ENCODE results near the gene CENPX.

The CENPX gene

GRCh38 chr17:82013772-82014321, 8.8 kb downstream of the CENPX start:
- Histone ChIP-seq H3K27ac (ENCODE audit: low read depth, low read length) (no peak overlapping the region), H3K4me1 (ENCODE audit: control insufficient read depth in 5 of 5, insufficient read depth in 5 of 5, low read length in 5 of 5) (no peaks in the 10 kb centered on the region), H3K9ac (ENCODE audit: low read length in 5 of 5) (no peak overlapping the region), H3K9me3 (ENCODE audit: control insufficient read depth in 5 of 5, low read length in 5 of 5) (no peaks in the 10 kb centered on the region), H3K27me3 (ENCODE audit: control insufficient read depth in 5 of 5, insufficient read depth in 4 of 5, low read length in 5 of 5) (no peaks in the 10 kb centered on the region), H3K36me3 (ENCODE audit: control insufficient read depth in 5 of 5, insufficient read depth in 5 of 5, low read length in 5 of 5) (peaks cover 0 to 46% (median 19%) of the 10 kb centered on the region in 5 donors), H3K4me3 (ENCODE audit: low read depth in 1 of 5, low read length in 5 of 5) (no peak overlapping the region)

DNA sequence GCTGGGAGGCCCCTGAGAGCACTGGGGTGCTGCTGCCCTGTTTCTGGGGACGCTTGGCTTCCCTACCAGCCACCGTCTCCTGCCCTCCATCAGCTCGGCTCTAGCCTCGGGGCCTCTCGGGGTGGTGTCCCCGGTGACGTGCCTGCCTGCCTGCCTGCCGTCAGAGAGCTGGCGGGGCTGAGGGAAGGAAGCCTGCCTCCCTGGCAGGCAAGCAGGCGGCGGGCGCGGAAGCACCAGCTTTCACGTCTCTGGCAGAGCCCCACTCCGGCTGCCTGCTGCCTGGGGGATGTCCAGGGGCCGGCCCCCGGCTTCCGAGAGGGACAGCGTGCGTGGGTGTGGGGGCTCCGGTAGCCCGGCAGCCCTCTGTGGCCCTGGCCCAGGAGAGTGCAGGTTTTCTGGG, 9.3 kb downstream of the CENPX start:
- no peaks in the 10 kb centered on the region for H3K27me3 ChIP-seq (ENCODE audit: control insufficient read depth in 5 of 5, insufficient read depth in 4 of 5, low read length in 5 of 5)
- H3K4me1 ChIP-seq (ENCODE audit: control insufficient read depth in 5 of 5, insufficient read depth in 5 of 5, low read length in 5 of 5), result no peaks in the 10 kb centered on the region
- no peak overlapping the region for H3K27ac ChIP-seq (ENCODE audit: low read depth, low read length)
- H3K36me3 ChIP-seq (ENCODE audit: control insufficient read depth in 5 of 5, insufficient read depth in 5 of 5, low read length in 5 of 5), result peaks cover 0 to 41% (median 14%) of the 10 kb centered on the region in 5 donors
- H3K9me3 ChIP-seq (ENCODE audit: control insufficient read depth in 5 of 5, low read length in 5 of 5), result no peaks in the 10 kb centered on the region
- H3K4me3 ChIP-seq (ENCODE audit: low read depth in 1 of 5, low read length in 5 of 5), result no peak overlapping the region
- no peak overlapping the region for H3K9ac ChIP-seq (ENCODE audit: low read length in 5 of 5)

GRCh38 chr17:82012640-82013295, 9.9 kb downstream of the CENPX start:
- H3K9ac ChIP-seq (ENCODE audit: low read length in 5 of 5), result no peak overlapping the region
- H3K36me3 ChIP-seq (ENCODE audit: control insufficient read depth in 5 of 5, insufficient read depth in 5 of 5, low read length in 5 of 5), result peaks cover 0 to 37% (median 12%) of the 10 kb centered on the region in 5 donors
- no peaks in the 10 kb centered on the region for H3K9me3 ChIP-seq (ENCODE audit: control insufficient read depth in 5 of 5, low read length in 5 of 5)
- H3K27me3 ChIP-seq (ENCODE audit: control insufficient read depth in 5 of 5, insufficient read depth in 4 of 5, low read length in 5 of 5), result no peaks in the 10 kb centered on the region
- no peaks in the 10 kb centered on the region for H3K4me1 ChIP-seq (ENCODE audit: control insufficient read depth in 5 of 5, insufficient read depth in 5 of 5, low read length in 5 of 5)
- H3K4me3 ChIP-seq (ENCODE audit: low read depth in 1 of 5, low read length in 5 of 5), result no peak overlapping the region
- no peak overlapping the region for H3K27ac ChIP-seq (ENCODE audit: low read depth, low read length)

DNA sequence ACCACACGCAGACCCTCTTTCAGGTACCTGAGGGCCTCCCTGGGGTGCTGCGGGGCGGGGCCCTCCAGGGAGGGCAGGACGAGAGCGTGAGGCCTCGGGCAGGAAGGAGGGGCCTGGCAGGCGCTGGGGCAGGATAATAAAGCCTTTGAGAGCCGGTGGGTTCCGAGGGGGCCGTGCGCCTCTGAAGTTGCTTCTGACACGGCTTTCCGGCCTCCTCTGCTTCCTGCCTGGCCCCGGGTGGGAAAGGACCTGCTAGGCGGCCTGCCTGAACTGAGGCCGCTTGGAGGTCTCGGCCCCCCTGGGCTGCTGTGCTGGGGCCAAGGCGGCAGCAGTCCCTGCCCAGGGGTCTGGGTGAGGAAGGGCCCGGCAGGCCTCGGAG, 10.4 kb downstream of the CENPX start:
- H3K9ac ChIP-seq (ENCODE audit: low read length in 5 of 5), result no peak overlapping the region
- H3K27ac ChIP-seq (ENCODE audit: low read depth, low read length), result no peak overlapping the region
- H3K27me3 ChIP-seq (ENCODE audit: control insufficient read depth in 5 of 5, insufficient read depth in 4 of 5, low read length in 5 of 5), result no peaks in the 10 kb centered on the region
- no peaks in the 10 kb centered on the region for H3K9me3 ChIP-seq (ENCODE audit: control insufficient read depth in 5 of 5, low read length in 5 of 5)
- peaks cover 0 to 32% (median 10%) of the 10 kb centered on the region in 5 donors for H3K36me3 ChIP-seq (ENCODE audit: control insufficient read depth in 5 of 5, insufficient read depth in 5 of 5, low read length in 5 of 5)
- no peak overlapping the region for H3K4me3 ChIP-seq (ENCODE audit: low read depth in 1 of 5, low read length in 5 of 5)
- no peaks in the 10 kb centered on the region for H3K4me1 ChIP-seq (ENCODE audit: control insufficient read depth in 5 of 5, insufficient read depth in 5 of 5, low read length in 5 of 5)

DNA sequence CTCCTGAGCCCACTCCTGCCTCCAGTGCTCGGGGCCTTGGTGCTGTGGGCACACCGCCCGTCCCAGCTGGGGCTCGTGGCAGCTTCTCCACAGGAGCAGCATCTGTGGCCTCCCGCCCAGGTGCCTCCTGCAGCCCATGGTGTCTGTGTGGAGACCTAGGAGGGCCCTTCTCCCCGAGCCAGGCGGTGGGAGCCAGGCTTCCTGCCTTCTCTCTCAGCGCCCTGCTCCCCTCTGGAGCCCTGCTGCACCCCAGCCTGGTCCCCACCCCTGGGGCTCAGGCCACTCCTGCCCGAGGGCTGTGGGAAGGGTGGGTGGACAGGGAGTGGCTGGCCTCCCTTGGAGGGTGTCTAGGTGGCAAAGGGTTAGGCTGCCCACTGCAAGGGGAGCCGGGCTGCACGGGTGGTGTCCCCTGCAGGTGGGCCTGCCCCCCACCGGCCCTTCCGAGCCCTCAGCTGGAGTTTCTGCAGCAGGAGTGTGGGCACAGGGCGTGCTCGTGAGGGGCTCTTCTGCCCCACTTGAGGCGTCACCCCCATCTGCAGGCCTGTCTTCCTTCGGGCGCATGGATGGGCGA, 11.0 kb downstream of the CENPX start:
- H3K4me3 ChIP-seq (ENCODE audit: low read depth in 1 of 5, low read length in 5 of 5), result no peak overlapping the region
- H3K9ac ChIP-seq (ENCODE audit: low read length in 5 of 5), result no peak overlapping the region
- no peaks in the 10 kb centered on the region for H3K9me3 ChIP-seq (ENCODE audit: control insufficient read depth in 5 of 5, low read length in 5 of 5)
- H3K27me3 ChIP-seq (ENCODE audit: control insufficient read depth in 5 of 5, insufficient read depth in 4 of 5, low read length in 5 of 5), result no peaks in the 10 kb centered on the region
- H3K27ac ChIP-seq (ENCODE audit: low read depth, low read length), result no peak overlapping the region
- peaks cover 0 to 1% (median 0%) of the 10 kb centered on the region in 5 donors for H3K4me1 ChIP-seq (ENCODE audit: control insufficient read depth in 5 of 5, insufficient read depth in 5 of 5, low read length in 5 of 5)
- H3K36me3 ChIP-seq (ENCODE audit: control insufficient read depth in 5 of 5, insufficient read depth in 5 of 5, low read length in 5 of 5), result peaks cover 0 to 29% (median 9%) of the 10 kb centered on the region in 5 donors

GRCh38 chr17:82010575-82011525, 11.8 kb downstream of the CENPX start:
- H3K27me3 ChIP-seq (ENCODE audit: control insufficient read depth in 5 of 5, insufficient read depth in 4 of 5, low read length in 5 of 5), result no peaks in the 10 kb centered on the region
- H3K27ac ChIP-seq (ENCODE audit: low read depth, low read length), result no peak overlapping the region
- peaks cover 0 to 27% (median 9%) of the 10 kb centered on the region in 5 donors for H3K36me3 ChIP-seq (ENCODE audit: control insufficient read depth in 5 of 5, insufficient read depth in 5 of 5, low read length in 5 of 5)
- peaks cover 5 to 10% (median 7%) of the 10 kb centered on the region in 5 donors for H3K4me1 ChIP-seq (ENCODE audit: control insufficient read depth in 5 of 5, insufficient read depth in 5 of 5, low read length in 5 of 5)
- H3K9me3 ChIP-seq (ENCODE audit: control insufficient read depth in 5 of 5, low read length in 5 of 5), result no peaks in the 10 kb centered on the region
- H3K4me3 ChIP-seq (ENCODE audit: low read depth in 1 of 5, low read length in 5 of 5), result no peak overlapping the region
- no peak overlapping the region for H3K9ac ChIP-seq (ENCODE audit: low read length in 5 of 5)

DNA sequence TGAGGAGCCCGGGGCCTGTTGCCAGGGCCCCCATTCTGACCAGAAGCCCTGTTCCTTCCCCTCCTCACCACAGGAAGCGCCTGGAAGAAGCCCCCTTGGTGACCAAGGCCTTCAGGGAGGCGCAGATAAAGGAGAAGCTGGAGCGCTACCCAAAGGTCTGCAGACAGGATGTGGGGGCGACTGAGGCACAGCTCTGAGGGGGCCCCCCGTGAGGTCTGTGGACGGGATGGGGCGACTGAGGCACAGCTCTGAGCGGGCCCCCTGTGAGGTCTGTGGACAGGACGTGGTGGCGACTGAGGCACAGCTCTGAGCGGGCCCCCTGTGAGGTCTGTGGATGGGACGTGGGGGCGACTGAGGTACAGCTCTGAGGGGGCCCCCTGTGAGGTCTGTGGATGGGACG, 13.3 kb downstream of the CENPX start:
- Histone ChIP-seq H3K9ac (ENCODE audit: low read length in 5 of 5) (no peak overlapping the region), H3K27me3 (ENCODE audit: control insufficient read depth in 5 of 5, insufficient read depth in 4 of 5, low read length in 5 of 5) (no peaks in the 10 kb centered on the region), H3K4me1 (ENCODE audit: control insufficient read depth in 5 of 5, insufficient read depth in 5 of 5, low read length in 5 of 5) (peaks cover 6 to 15% (median 7%) of the 10 kb centered on the region in 5 donors), H3K4me3 (ENCODE audit: low read depth in 1 of 5, low read length in 5 of 5) (no peak overlapping the region), H3K9me3 (ENCODE audit: control insufficient read depth in 5 of 5, low read length in 5 of 5) (no peaks in the 10 kb centered on the region), H3K27ac (ENCODE audit: low read depth, low read length) (no peak overlapping the region), H3K36me3 (ENCODE audit: control insufficient read depth in 5 of 5, insufficient read depth in 5 of 5, low read length in 5 of 5) (peaks cover 0 to 30% (median 9%) of the 10 kb centered on the region in 5 donors)

- no peaks in the 10 kb centered on the region for H3K9me3 ChIP-seq (ENCODE audit: control insufficient read depth in 5 of 5, low read length in 5 of 5)
- no peak overlapping the region for H3K27ac ChIP-seq (ENCODE audit: low read depth, low read length)
- no peak overlapping the region for H3K4me3 ChIP-seq (ENCODE audit: low read depth in 1 of 5, low read length in 5 of 5)
- peaks cover 0 to 30% (median 9%) of the 10 kb centered on the region in 5 donors for H3K36me3 ChIP-seq (ENCODE audit: control insufficient read depth in 5 of 5, insufficient read depth in 5 of 5, low read length in 5 of 5)
- H3K9ac ChIP-seq (ENCODE audit: low read length in 5 of 5), result no peak overlapping the region
- H3K27me3 ChIP-seq (ENCODE audit: control insufficient read depth in 5 of 5, insufficient read depth in 4 of 5, low read length in 5 of 5), result no peaks in the 10 kb centered on the region
- H3K4me1 ChIP-seq (ENCODE audit: control insufficient read depth in 5 of 5, insufficient read depth in 5 of 5, low read length in 5 of 5), result peaks cover 6 to 20% (median 11%) of the 10 kb centered on the region in 5 donors
Observed at GRCh38 chr17:82008941-82009405, 13.7 kb downstream of the CENPX start.

DNA sequence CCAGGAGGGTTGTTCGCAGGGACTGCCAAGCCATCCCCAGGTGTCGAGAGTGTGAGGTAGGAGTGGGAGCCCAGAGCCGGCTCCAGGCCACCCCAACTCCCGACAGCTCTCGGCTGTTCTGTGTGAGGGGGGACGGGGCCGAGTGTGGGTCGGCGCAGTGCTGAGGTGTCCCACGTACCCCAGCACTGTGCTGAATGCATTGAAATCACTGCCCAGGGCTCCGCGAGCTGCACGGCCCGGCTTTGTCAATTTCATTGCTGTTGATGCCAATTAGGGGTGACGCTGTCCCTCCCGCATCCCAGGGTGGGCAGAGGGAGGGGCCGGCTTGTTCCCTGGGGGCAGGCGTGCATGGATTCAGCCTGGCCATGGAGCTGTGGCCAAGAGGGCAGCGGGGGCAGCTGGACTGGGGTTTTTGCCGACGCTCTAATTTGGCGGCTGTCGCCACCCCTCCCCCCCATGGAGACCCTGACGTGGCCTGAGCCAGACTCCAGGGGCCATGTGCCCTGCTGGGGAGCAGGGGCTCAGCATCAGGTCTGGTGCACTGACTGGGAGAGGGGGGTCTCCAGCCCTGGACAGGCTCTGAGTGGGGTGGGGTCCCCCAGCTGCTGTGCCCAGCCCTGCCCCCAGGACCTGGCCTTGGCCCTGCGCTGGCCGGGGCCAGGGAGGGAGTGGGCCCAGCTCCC, 14.3 kb downstream of the CENPX start:
- Histone ChIP-seq H3K4me3 (ENCODE audit: low read depth in 1 of 5, low read length in 5 of 5) (no peak overlapping the region), H3K27ac (ENCODE audit: low read depth, low read length) (no peak overlapping the region), H3K36me3 (ENCODE audit: control insufficient read depth in 5 of 5, insufficient read depth in 5 of 5, low read length in 5 of 5) (peaks cover 0 to 30% (median 9%) of the 10 kb centered on the region in 5 donors), H3K4me1 (ENCODE audit: control insufficient read depth in 5 of 5, insufficient read depth in 5 of 5, low read length in 5 of 5) (peaks cover 6 to 26% (median 16%) of the 10 kb centered on the region in 5 donors), H3K9ac (ENCODE audit: low read length in 5 of 5) (no peak overlapping the region), H3K9me3 (ENCODE audit: control insufficient read depth in 5 of 5, low read length in 5 of 5) (no peaks in the 10 kb centered on the region), H3K27me3 (ENCODE audit: control insufficient read depth in 5 of 5, insufficient read depth in 4 of 5, low read length in 5 of 5) (no peaks in the 10 kb centered on the region)
